ENCODE data around the gene ERCC1.

ERCC1 gene

DNA sequence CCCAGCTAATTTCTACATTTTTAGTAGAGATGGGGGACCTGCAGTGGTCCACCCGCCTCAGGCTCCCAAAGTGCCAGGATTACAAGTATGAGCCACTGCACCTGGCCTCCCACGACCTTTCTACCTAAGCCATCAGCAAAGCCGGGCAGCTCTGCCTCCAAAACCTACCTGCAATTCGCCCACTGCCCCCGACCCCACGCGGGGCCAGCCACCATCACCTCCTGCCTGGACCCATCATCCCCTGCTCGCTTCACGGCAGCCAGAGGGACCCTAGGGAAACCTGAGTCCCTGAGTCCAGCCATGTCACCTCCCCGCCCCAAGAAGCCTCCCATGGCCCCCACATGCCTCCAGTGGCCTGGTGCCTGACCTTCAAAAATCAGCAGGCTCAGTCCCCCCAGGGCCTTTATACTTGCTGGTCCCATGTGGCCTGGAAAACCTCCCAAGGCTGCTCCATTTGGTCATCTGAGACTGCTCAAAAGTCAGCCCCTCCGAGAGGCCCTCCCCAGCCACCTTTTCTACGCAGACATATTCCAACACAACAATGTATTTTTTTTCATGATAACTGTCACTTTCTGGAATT, 65.4 kb downstream of the ERCC1 start:
- DNase-seq, result no peak

DNA sequence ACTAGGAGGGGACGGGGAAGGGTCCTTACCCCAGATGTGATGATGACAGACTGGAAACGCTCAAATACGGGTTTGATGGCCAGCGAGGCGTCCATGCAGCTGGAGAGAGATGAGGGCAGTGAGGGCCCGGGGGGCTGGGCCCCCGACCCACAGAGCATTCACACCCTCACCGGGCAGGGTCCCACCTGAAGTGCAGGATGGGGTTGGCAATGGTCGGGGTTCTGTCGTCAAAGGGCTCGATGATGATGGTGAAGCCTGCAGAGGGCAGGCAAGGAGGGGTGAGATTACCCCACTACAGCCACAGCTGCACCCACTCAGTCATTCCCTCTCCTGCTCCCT, 66.3 kb downstream of the ERCC1 start:
- no peak for DNase-seq
